ENCODE measurements around the gene MDM2. TPM values are rescaled to one million over a fixed set of nuclear protein-coding genes. Genes with fewer than 3 reads are reported as not detected.

The MDM2 gene
- total and polyA plus RNA-seq, 2 of the 8 experiments (the other 6 are each of a cell fraction or from before 2014, with no cell fraction given), result 15.1 to 115 TPM

DNA sequence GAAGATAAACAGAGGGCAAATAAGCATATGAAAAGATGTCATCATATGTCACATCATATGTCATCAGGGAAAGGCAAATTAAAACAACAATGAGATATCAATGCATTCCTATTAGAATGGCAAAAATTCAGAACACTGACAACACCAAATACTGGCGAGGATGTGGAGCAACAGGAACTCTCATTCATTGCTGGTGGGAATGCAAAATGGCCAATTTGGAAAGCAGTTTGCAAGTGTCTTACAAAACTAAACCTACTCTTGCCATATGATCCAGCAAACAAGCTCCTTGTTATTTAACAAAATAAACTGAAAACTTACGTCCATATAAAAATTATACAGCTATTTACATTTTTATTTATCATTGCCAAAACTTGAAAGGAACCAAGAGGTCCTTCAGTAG, 92.3 kb downstream of the MDM2 start:
- no peaks in the 10 kb centered on the region for H3K36me3 ChIP-seq (ENCODE audit: control insufficient read depth in 2 of 4, insufficient read depth in 4 of 4, low read length in 3 of 4)
- DNase-seq (ENCODE audit: low read depth in 1 of 2, low spot score in 2 of 2), result no peak
- ChIA-PET CTCF (ENCODE audit: partially characterized antibody) (interaction anchor here (0.7 to 2.1 kb wide), 3 partner anchors 32 to 171 kb away, joined by 3 to 5 read pairs (median 4); no protein-coding TSS in a partner anchor), POLR2A (ENCODE audit: partially characterized antibody) (no interaction called here)
- H3K56ac ChIP-seq (replicated peaks; ENCODE audit: insufficient read length, low read depth, low read length), result no peak overlapping the region
- no peak for FAIRE-seq
- H2BK12ac ChIP-seq (ENCODE audit: low read depth, low read length), result no peak overlapping the region
- H3K4me3 ChIP-seq (ENCODE audit: extremely low read depth in 1 of 4, insufficient read depth in 2 of 4, low read depth in 3 of 4, low read length in 4 of 4), result no peak overlapping the region
- no peak overlapping the region for H2BK20ac ChIP-seq (ENCODE audit: low read length)
- no peaks in the 10 kb centered on the region for H3K9me3 ChIP-seq (ENCODE audit: insufficient read depth in 2 of 2, low read depth in 1 of 2, low read length in 1 of 2)
- H3K79me2 ChIP-seq (ENCODE audit: control insufficient read depth in 1 of 2, insufficient read depth in 2 of 2, low read length in 2 of 2), result no peaks in the 10 kb centered on the region
- no peak overlapping the region for H3K4me2 ChIP-seq (ENCODE audit: insufficient read depth in 1 of 2, low read depth in 2 of 2, low read length in 2 of 2)
- H2AK5ac ChIP-seq (ENCODE audit: low read depth, low read length), result no peak overlapping the region
- 62% methylated on average over 2 of the region's 2 CpGs; no CpG with 5 or more reads in 1 of the 2 experiments for WGBS, 2 experiments (ENCODE audit: extremely low coverage in 1 of 2, insufficient coverage in 1 of 2, insufficient read length in 1 of 2, insufficient replicate concordance in 2 of 2, low coverage in 1 of 2, low lambda C conversion rate in 2 of 2, missing lambda C conversion rate in 1 of 2)
- no peak overlapping the region for H2BK120ac ChIP-seq (replicated peaks; ENCODE audit: low read depth, low read length)
- no peak overlapping the region for H2BK5ac ChIP-seq (ENCODE audit: low read depth, low read length)
- H4K8ac ChIP-seq (ENCODE audit: extremely low read depth, insufficient read depth, low read length), result no peak overlapping the region
- H3K18ac ChIP-seq (ENCODE audit: extremely low read depth, low read length), result no peak overlapping the region
- H3K23me2 ChIP-seq (ENCODE audit: low read depth, low read length), result no peaks in the 10 kb centered on the region
- no peak overlapping the region for H3K27ac ChIP-seq (ENCODE audit: low read depth, low read length)
- no peak overlapping the region for H4K91ac ChIP-seq (replicated peaks; ENCODE audit: insufficient read length, low read length)
- H2BK15ac ChIP-seq (ENCODE audit: low read length), result no peak overlapping the region
- H3K9ac ChIP-seq (replicated peaks in 1 of 4; ENCODE audit: extremely low read depth in 1 of 4, low read depth in 3 of 4, low read length in 3 of 4), result no peak overlapping the region
- no peaks in the 10 kb centered on the region for H4K20me1 ChIP-seq (replicated peaks in 1 of 2; ENCODE audit: control insufficient read depth in 1 of 2, insufficient read depth in 2 of 2, low read length in 2 of 2)
- H3K4ac ChIP-seq (replicated peaks; ENCODE audit: insufficient read length, low read depth, low read length), result no peak overlapping the region
- no peak overlapping the region for H2AFZ ChIP-seq (ENCODE audit: low read length)
- H3K23ac ChIP-seq (ENCODE audit: insufficient read length), result no peak overlapping the region
- H4K5ac ChIP-seq (ENCODE audit: insufficient read length, low read depth, low read length), result no peak overlapping the region
- H3K14ac ChIP-seq (ENCODE audit: insufficient read length), result no peak overlapping the region
- no peaks in the 10 kb centered on the region for H3K4me1 ChIP-seq (replicated peaks in 1 of 4; ENCODE audit: control insufficient read depth in 3 of 4, insufficient read depth in 4 of 4, low read length in 3 of 4)
- H3K27me3 ChIP-seq (replicated peaks in 1 of 4; ENCODE audit: control insufficient read depth in 3 of 4, extremely low read depth in 1 of 4, insufficient read depth in 3 of 4, low read length in 3 of 4), result no peaks in the 10 kb centered on the region; a peak in 1 of 7 replicates
- no peaks in the 10 kb centered on the region for H3K79me1 ChIP-seq (ENCODE audit: low read depth, low read length)
- TF ChIP-seq SUZ12 (IDR thresholded peaks at IDR 0.05; ENCODE audit: low read length), result no peak
- TF ChIP-seq TAF7 (optimal IDR thresholded peaks at IDR 0.05; ENCODE audit: borderline replicate concordance, low read depth, low read length), result no peak
- TF ChIP-seq, protein P1, sequence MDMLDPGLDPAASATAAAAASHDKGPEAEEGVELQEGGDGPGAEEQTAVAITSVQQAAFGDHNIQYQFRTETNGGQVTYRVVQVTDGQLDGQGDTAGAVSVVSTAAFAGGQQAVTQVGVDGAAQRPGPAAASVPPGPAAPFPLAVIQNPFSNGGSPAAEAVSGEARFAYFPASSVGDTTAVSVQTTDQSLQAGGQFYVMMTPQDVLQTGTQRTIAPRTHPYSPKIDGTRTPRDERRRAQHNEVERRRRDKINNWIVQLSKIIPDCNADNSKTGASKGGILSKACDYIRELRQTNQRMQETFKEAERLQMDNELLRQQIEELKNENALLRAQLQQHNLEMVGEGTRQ (IDR thresholded peaks at IDR 0.05; ENCODE audit: low read length), result no peak
- no peak for TF ChIP-seq PHF8 (conservative IDR thresholded peaks at IDR 0.05; ENCODE audit: low read depth, low read length)
- TF ChIP-seq, protein P2, sequence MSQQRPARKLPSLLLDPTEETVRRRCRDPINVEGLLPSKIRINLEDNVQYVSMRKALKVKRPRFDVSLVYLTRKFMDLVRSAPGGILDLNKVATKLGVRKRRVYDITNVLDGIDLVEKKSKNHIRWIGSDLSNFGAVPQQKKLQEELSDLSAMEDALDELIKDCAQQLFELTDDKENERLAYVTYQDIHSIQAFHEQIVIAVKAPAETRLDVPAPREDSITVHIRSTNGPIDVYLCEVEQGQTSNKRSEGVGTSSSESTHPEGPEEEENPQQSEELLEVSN (IDR thresholded peaks at IDR 0.05), result no peak
- no peak for TF ChIP-seq CHD1 (IDR thresholded peaks at IDR 0.05; ENCODE audit: low read depth, low read length)
- TF ChIP-seq, protein P3, sequence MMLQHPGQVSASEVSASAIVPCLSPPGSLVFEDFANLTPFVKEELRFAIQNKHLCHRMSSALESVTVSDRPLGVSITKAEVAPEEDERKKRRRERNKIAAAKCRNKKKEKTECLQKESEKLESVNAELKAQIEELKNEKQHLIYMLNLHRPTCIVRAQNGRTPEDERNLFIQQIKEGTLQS (IDR thresholded peaks at IDR 0.05; ENCODE audit: insufficient read depth, low read depth, low read length), result no peak
- TF ChIP-seq CREB1 (IDR thresholded peaks at IDR 0.05), result no peak
- TF ChIP-seq SP1 (IDR thresholded peaks at IDR 0.05; ENCODE audit: low read depth, low read length), result no peak
- TF ChIP-seq GABPA (IDR thresholded peaks at IDR 0.05; ENCODE audit: borderline replicate concordance, insufficient read depth, low read length), result no peak
- no peak for TF ChIP-seq ZNF274 (IDR thresholded peaks at IDR 0.05; ENCODE audit: borderline replicate concordance, extremely low read depth, low read length)

Measured in H1 (cell line).